GM12878 (cell line): ENCODE data around the gene MAPKAPK3.

ENCODE experiments used
- BACH1 ChIP-seq: fragments of 450-650 bp; IDR thresholded peaks from 2 replicates; pipeline ENCODE4 v1.6.1; 2017; ENCODE audit warnings: mild to moderate bottlenecking, borderline replicate concordance
- CREB1 ChIP-seq: IDR thresholded peaks from 2 replicates; pipeline ENCODE4 v1.6.1; 2012; ENCODE audit warnings: low read depth, mild to moderate bottlenecking, inconsistent platforms
- FOXM1 ChIP-seq: IDR thresholded peaks from 2 replicates; pipeline ENCODE4 v1.6.1; 2012; ENCODE audit warnings: low read depth, mild to moderate bottlenecking, inconsistent platforms, low read length, moderate library complexity
- MTA3 ChIP-seq: IDR thresholded peaks from 2 replicates; pipeline ENCODE4 v1.6.1; 2012; ENCODE audit warnings: low read length, inconsistent platforms, borderline replicate concordance
- MXI1 ChIP-seq: fragments of 150-350 bp; IDR thresholded peaks from 2 replicates; pipeline ENCODE4 v1.6.1; 2011; ENCODE audit warnings: low read depth, mild to moderate bottlenecking, inconsistent platforms, low read length, improper control_type of control experiment
- NFIC ChIP-seq: IDR thresholded peaks from 2 replicates; pipeline ENCODE4 v1.6.1; 2012; ENCODE audit warnings: low read depth, mild to moderate bottlenecking, inconsistent platforms, low read length, moderate library complexity
- POLR2A ChIP-seq: IDR thresholded peaks from 2 replicates; pipeline ENCODE4 v1.6.1; 2011; ENCODE audit warnings: low read depth, mild to moderate bottlenecking, low read length
- SMC3 ChIP-seq: IDR thresholded peaks from 2 replicates; pipeline ENCODE4 v1.6.1; 2011; ENCODE audit warnings: low read length, improper control_type of control experiment, borderline replicate concordance
- ZZZ3 ChIP-seq: IDR thresholded peaks from 2 replicates; pipeline ENCODE4 v1.6.1; 2011; ENCODE audit warnings: low read depth; ENCODE audit not compliant: control insufficient read depth, insufficient read length
- TF ChIP-seq, protein P1 (sequence below), 3 experiments: IDR thresholded peaks in 2 of 3; conservative IDR thresholded peaks in 1 of 3; 2 replicates each; pipeline ENCODE4 v1.5.1; 2011; ENCODE audit warnings: low read depth in 3 of 3, low read length in 3 of 3, mild to moderate bottlenecking in 3 of 3, control low read depth in 2 of 3, moderate library complexity in 2 of 3, inconsistent platforms in 1 of 3, mixed read lengths in 1 of 3; ENCODE audit not compliant: control insufficient read depth in 2 of 3, insufficient read depth in 1 of 3; ENCODE audit errors: extremely low read depth in 1 of 3

DNA sequence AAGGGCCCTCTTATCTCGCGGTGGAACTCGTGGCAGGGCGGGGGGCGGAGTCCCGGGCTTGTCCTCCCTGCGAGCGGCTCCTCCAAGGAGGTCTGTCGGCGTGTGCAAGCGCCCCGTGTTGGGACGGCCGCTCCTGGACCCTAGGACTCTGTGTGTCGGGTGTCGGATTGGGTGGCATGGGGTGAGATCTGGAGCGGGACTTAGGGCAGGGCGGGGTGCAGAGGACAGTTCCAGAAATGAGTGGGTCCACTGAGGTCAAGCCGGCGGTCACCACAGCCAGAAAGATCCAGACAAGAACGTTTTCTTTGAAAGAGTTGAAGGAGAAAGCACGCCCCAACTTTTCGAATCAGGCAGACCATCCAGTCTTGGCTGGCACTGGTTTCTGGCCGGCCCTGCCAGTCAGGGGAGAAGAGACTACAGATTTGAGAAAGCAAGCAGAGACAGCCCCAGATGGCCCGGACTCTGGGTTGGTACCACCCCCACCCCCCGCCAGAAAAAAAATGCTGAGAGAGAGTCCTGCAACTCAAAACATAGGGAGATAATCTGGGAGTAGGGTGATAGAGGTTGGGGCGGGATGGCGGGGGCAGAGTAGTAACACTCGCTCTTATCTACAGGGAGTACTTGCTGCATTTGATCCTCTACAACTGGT lies 4.6 kb upstream of the MAPKAPK3 start:
- TF ChIP-seq, protein P1, sequence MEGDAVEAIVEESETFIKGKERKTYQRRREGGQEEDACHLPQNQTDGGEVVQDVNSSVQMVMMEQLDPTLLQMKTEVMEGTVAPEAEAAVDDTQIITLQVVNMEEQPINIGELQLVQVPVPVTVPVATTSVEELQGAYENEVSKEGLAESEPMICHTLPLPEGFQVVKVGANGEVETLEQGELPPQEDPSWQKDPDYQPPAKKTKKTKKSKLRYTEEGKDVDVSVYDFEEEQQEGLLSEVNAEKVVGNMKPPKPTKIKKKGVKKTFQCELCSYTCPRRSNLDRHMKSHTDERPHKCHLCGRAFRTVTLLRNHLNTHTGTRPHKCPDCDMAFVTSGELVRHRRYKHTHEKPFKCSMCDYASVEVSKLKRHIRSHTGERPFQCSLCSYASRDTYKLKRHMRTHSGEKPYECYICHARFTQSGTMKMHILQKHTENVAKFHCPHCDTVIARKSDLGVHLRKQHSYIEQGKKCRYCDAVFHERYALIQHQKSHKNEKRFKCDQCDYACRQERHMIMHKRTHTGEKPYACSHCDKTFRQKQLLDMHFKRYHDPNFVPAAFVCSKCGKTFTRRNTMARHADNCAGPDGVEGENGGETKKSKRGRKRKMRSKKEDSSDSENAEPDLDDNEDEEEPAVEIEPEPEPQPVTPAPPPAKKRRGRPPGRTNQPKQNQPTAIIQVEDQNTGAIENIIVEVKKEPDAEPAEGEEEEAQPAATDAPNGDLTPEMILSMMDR (IDR thresholded peaks at IDR 0.05 in 2 of 3, conservative IDR thresholded peaks at IDR 0.05 in 1 of 3; ENCODE audit: control insufficient read depth in 2 of 3, extremely low read depth in 1 of 3, insufficient read depth in 1 of 3, low read depth in 3 of 3, low read length in 3 of 3) = no peak
- no peak for TF ChIP-seq CREB1
- TF ChIP-seq MTA3 = no peak
- TF ChIP-seq MXI1 = no peak
- TF ChIP-seq NFIC = no peak
- TF ChIP-seq FOXM1 = no peak
- TF ChIP-seq BACH1 = no peak
- no peak for TF ChIP-seq SMC3
- TF ChIP-seq ZZZ3 = no peak
- no peak for TF ChIP-seq POLR2A
